GM12865 (cell line): Measurements from ENCODE around the gene TMEM200B.
A peak's percentile ranks its signal among the peaks of the same experiment; 100 is the strongest.

Source experiments
- DNase-seq: peaks from one replicate; pipeline ENCODE4 v3.0.0; 2010; ENCODE audit warnings: low read depth
- H3K4me3 ChIP-seq: 2 replicates; pipeline ENCODE4 v1.5.1; 2011; ENCODE audit warnings: mild to moderate bottlenecking, low read depth, low read length, control low read depth
- TF ChIP-seq, protein P1 (sequence below): IDR thresholded peaks from 2 replicates; pipeline ENCODE4 v1.5.1; 2011; ENCODE audit warnings: low read length, control low read depth, low read depth, inconsistent platforms; ENCODE audit not compliant: insufficient read depth; ENCODE audit errors: missing control alignments

TMEM200B gene

GRCh38 chr1:29121936-29122681, 1.6 kb downstream of the TMEM200B start:
- H3K4me3 ChIP-seq: no peak overlapping the region
- TF ChIP-seq, protein P1, sequence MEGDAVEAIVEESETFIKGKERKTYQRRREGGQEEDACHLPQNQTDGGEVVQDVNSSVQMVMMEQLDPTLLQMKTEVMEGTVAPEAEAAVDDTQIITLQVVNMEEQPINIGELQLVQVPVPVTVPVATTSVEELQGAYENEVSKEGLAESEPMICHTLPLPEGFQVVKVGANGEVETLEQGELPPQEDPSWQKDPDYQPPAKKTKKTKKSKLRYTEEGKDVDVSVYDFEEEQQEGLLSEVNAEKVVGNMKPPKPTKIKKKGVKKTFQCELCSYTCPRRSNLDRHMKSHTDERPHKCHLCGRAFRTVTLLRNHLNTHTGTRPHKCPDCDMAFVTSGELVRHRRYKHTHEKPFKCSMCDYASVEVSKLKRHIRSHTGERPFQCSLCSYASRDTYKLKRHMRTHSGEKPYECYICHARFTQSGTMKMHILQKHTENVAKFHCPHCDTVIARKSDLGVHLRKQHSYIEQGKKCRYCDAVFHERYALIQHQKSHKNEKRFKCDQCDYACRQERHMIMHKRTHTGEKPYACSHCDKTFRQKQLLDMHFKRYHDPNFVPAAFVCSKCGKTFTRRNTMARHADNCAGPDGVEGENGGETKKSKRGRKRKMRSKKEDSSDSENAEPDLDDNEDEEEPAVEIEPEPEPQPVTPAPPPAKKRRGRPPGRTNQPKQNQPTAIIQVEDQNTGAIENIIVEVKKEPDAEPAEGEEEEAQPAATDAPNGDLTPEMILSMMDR: no peak
- no peak for DNase-seq

- DNase-seq: no peak
- no peak overlapping the region for H3K4me3 ChIP-seq
Measured at GRCh38 chr1:29121516-29121935, 2.2 kb downstream of the TMEM200B start.

DNA sequence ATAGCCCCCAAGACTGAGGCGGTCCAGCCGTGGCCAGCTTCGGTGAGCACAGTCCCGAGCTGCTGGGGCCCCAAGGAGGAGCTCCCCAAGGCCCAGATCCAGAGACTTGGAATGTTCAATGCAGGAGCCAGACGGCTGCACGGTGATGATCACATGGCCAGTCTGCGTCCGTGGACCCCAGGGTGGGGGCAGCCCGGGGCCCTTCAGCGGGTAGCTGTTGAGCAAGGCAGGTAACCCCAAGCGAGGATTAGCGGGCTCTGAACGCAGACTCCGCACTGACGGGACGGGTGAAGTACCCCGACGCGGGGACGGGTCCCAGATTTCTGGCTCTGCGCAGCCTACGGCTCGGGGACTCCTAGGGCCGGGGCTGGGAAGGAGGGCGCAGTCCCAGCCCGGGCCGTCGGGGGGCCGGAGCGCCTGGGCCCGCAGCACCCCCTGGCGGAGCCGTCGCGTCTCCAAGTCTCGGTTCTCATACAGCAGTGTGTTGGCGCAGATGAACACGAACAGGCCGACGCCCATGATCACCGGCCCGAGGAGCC, 2.7 kb downstream of the TMEM200B start:
- DNase-seq: peak; percentile 70
- H3K4me3 ChIP-seq: no peak overlapping the region
- TF ChIP-seq, protein P1: peak; percentile 74

More at GRCh38 chr1:29121516-29121935, 2.2 kb downstream of the TMEM200B start:
- TF ChIP-seq, protein P1: no peak

- TF ChIP-seq, protein P1: no peak
- no peak overlapping the region for H3K4me3 ChIP-seq
Measured at GRCh38 chr1:29120367-29120766, 3.3 kb downstream of the TMEM200B start.

DNA sequence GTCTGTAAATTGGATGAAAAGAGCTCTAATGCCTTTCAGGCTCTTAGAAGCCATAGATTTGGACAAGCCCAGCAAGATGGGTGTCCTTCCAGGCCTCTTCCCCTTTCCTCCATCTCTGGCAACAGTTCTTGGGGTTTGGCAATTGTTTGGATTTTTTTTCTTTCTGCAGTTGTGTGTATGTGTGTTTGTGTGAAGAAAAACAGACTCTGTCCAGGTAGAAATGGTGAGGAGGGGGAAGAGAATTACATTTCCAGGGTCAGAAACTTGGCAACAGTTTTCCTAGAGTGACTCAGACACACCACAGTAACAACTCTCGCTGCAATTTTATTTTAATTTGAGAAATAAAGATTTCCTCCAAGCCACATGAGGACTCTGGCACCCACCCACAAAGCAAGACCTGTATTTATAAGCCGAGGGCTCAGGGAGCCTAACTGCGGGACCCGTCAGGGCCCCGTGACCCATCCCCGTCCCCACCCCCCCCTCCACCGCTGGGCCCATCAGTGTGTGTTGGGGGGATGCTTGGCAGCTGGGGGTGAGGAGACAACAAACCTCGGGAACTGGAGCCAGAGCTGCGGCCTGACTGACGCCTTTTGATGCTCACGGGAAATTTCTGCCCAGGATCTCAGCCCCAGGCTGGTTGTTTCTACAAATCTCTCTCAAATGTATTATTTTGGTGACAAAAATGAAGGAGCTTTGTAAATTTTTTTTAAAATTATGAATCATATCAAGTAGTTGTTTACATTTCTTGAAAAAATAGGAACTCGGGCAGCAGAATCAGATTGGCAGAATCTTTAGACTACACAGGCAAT, 4.4 kb downstream of the TMEM200B start:
- H3K4me3 ChIP-seq: no peak overlapping the region
- TF ChIP-seq, protein P1: no peak
- no peak for DNase-seq

More at GRCh38 chr1:29120367-29120766, 3.3 kb downstream of the TMEM200B start:
- DNase-seq: no peak

DNA sequence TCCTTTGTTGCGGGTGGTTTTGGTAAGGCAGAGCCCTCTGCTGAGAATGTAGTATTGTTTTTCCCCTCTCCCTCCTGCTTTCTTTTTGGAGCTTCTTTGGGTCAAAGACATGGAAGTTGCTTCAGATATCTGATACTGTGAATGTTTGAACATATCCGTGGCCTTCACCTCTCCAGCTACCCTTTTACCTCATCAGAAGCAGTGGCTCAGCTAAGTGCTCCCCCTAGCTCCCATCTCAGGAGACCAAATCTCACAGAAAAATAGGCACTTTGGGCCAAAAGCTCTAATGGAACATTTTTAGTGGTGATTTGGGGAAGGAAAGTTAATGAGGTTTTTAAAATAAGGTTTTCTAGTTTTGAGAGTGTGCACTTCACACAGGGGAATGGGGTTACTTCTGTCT, 6.3 kb downstream of the TMEM200B start:
- TF ChIP-seq, protein P1: no peak
- H3K4me3 ChIP-seq: no peak overlapping the region
- DNase-seq: no peak
